Inflammatory macrophage (primary cell): Measurements from ENCODE around the gene SNAP91.
A peak's percentile ranks its signal among the peaks of the same experiment; 100 is the strongest.
"Not testable (repeated sequence)": the region's sequence is repeated elsewhere in the genome, so short reads cannot be mapped to it uniquely, and the experiment has no call there.

Source experiments
- DNase-seq, 2 donors: peaks; one replicate each; pipeline ENCODE4 v3.0.0-alpha.2; 2020 to 2022

Gene SNAP91

GRCh38 chr6:83633149-83633548 lies 75.8 kb downstream of the SNAP91 start:
- DNase-seq = no peak

GRCh38 chr6:83629908-83630307 lies 79.0 kb downstream of the SNAP91 start:
- DNase-seq = not testable (repeated sequence)

GRCh38 chr6:83615025-83615999 lies 93.6 kb downstream of the SNAP91 start:
- DNase-seq = peak; percentile 22 to 43

GRCh38 chr6:83613378-83613777 lies 95.5 kb downstream of the SNAP91 start:
- no peak for DNase-seq

- DNase-seq = no peak
These were observed 99.7 kb downstream of the SNAP91 start for GRCh38 chr6:83609248-83609647.

- DNase-seq = no peak
These were observed 103.4 kb downstream of the SNAP91 start for GRCh38 chr6:83605517-83605916.

GRCh38 chr6:83603551-83603950 lies 105.3 kb downstream of the SNAP91 start:
- DNase-seq = no peak

- DNase-seq = no peak
These were observed 107.8 kb downstream of the SNAP91 start for GRCh38 chr6:83601119-83601518.

- no peak for DNase-seq
These were observed 108.4 kb downstream of the SNAP91 start for GRCh38 chr6:83600459-83600858.

GRCh38 chr6:83597511-83597910 lies 111.4 kb downstream of the SNAP91 start:
- no peak for DNase-seq

GRCh38 chr6:83597051-83597450 lies 111.8 kb downstream of the SNAP91 start:
- DNase-seq = no peak

- DNase-seq = no peak
These were observed 114.0 kb downstream of the SNAP91 start for GRCh38 chr6:83594941-83595340.

- DNase-seq = no peak
These were observed 115.5 kb downstream of the SNAP91 start for GRCh38 chr6:83593395-83593785.

GRCh38 chr6:83592770-83593394 lies 116.0 kb downstream of the SNAP91 start:
- peak; percentile 47 to 52 for DNase-seq

- peak; percentile 40 to 96 for DNase-seq
These were observed 118.5 kb downstream of the SNAP91 start for GRCh38 chr6:83590416-83590815.

- no peak for DNase-seq
These were observed 119.8 kb downstream of the SNAP91 start for GRCh38 chr6:83589076-83589475.

- no peak for DNase-seq
These were observed 130.8 kb downstream of the SNAP91 start for GRCh38 chr6:83578057-83578456.

GRCh38 chr6:83574783-83575182 lies 134.1 kb downstream of the SNAP91 start:
- no peak for DNase-seq

GRCh38 chr6:83571663-83572185 lies 137.2 kb downstream of the SNAP91 start:
- not testable (repeated sequence) for DNase-seq

- no peak for DNase-seq
These were observed 149.9 kb downstream of the SNAP91 start for GRCh38 chr6:83558975-83559374.

- no peak for DNase-seq
These were observed 152.0 kb downstream of the SNAP91 start for GRCh38 chr6:83556871-83557270.

GRCh38 chr6:83551748-83552147 lies 157.2 kb downstream of the SNAP91 start:
- not testable (repeated sequence) for DNase-seq

- DNase-seq = not testable (repeated sequence)
These were observed 158.4 kb downstream of the SNAP91 start for GRCh38 chr6:83550482-83550881.

GRCh38 chr6:83546636-83547035 lies 162.3 kb downstream of the SNAP91 start:
- peak; percentile 50 to 67 for DNase-seq
